Brain microvascular endothelial cell (primary cell): Measurements from ENCODE around the gene LRRC4B.

Source experiments
- DNase-seq: peaks from one replicate; pipeline ENCODE4 v3.0.0-alpha.2; 2020
- H3K27ac ChIP-seq: fragments of 250-450 bp; sonication (Bioruptor Pico); 2 replicates; pipeline ENCODE4 v1.5.1; 2020; ENCODE audit warnings: mild to moderate bottlenecking, moderate library complexity
- H3K27me3 ChIP-seq: fragments of 250-450 bp; sonication (Bioruptor Pico); replicated peaks from 2 replicates; pipeline ENCODE4 v1.5.1; 2020; ENCODE audit warnings: mild to moderate bottlenecking
- H3K36me3 ChIP-seq: fragments of 250-450 bp; sonication (Bioruptor Pico); replicated peaks from 2 replicates; pipeline ENCODE4 v1.5.1; 2020; ENCODE audit warnings: mild to moderate bottlenecking
- H3K4me3 ChIP-seq: 2 replicates; pipeline ENCODE4 v1.5.1; 2011; ENCODE audit warnings: low read depth, mild to moderate bottlenecking, control low read depth, low read length, moderate library complexity
- in situ Hi-C: cut with HindIII; loops from 2 replicates; pipeline ENCODE4 v1.10.0; 2017; ENCODE audit warnings: low sequenced_read_pairs, low pct_ligation_motif_present
- TF ChIP-seq, protein P1 (sequence below): IDR thresholded peaks from 2 replicates; pipeline ENCODE4 v1.5.1; 2011; ENCODE audit warnings: low read depth, mild to moderate bottlenecking, moderate library complexity, low read length, control low read depth, inconsistent platforms; ENCODE audit errors: missing control alignments

Gene LRRC4B

DNA sequence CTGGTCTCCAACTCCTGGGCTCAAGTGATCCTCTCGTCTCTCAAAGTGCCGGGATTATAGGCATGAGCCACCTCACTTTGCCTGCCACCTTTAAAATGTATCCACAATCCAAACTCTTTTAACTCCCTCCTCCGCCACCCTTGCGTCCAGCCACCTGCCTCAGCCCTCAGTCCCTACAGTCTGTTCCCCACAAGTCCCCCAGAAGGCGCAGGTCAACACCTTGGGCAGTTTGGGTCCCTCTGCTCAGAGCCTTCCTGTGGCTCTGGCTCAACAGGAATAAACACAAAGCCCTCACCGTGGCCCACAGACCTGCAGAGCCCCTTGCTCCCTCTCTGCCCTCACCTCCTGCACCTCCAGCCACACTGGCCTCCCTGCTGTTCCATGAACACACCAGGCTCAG, 99.4 kb downstream of the LRRC4B start:
- Histone ChIP-seq H3K27me3 (no peaks in the 10 kb centered on the region), H3K27ac (no peak overlapping the region), H3K36me3 (no peaks in the 10 kb centered on the region), H3K4me3 (no peak overlapping the region)
- no peak for DNase-seq
- TF ChIP-seq, protein P1, sequence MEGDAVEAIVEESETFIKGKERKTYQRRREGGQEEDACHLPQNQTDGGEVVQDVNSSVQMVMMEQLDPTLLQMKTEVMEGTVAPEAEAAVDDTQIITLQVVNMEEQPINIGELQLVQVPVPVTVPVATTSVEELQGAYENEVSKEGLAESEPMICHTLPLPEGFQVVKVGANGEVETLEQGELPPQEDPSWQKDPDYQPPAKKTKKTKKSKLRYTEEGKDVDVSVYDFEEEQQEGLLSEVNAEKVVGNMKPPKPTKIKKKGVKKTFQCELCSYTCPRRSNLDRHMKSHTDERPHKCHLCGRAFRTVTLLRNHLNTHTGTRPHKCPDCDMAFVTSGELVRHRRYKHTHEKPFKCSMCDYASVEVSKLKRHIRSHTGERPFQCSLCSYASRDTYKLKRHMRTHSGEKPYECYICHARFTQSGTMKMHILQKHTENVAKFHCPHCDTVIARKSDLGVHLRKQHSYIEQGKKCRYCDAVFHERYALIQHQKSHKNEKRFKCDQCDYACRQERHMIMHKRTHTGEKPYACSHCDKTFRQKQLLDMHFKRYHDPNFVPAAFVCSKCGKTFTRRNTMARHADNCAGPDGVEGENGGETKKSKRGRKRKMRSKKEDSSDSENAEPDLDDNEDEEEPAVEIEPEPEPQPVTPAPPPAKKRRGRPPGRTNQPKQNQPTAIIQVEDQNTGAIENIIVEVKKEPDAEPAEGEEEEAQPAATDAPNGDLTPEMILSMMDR = no peak
- in situ Hi-C loops = no loop called here

DNA sequence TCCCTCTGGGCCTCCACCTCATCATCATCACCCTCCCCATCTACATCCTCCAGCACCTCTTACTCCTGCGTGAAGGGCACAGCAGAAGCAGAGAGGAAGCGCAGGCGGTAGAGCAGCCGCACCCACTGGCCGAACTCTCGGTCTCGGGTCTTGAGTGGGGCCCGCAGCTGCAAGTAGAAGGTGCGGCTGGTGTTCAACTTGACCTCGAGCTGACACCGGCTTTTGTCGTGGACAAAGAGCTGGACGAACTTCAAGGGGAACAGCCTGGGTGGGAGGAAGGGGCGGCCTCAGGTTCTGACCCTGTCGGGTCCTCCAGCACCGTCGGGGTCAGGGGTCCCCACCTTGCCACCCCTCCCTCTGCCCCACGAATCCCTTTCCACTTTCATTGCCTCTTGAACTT, 100.7 kb downstream of the LRRC4B start:
- Histone ChIP-seq H3K27ac (no peak overlapping the region), H3K36me3 (no peaks in the 10 kb centered on the region), H3K4me3 (no peak overlapping the region), H3K27me3 (no peaks in the 10 kb centered on the region)
- TF ChIP-seq, protein P1 = no peak
- in situ Hi-C loops = no loop called here
- DNase-seq = no peak
